ENCODE data around the gene CPZ. TPM values are rescaled to one million over a fixed set of nuclear protein-coding genes. Genes with fewer than 3 reads are reported as not detected.

CPZ gene
- total RNA-seq, 1 experiment from 2014 or later, result 37.3 TPM

GRCh38 chr4:8647094-8647570 lies 54.6 kb downstream of the CPZ start:
- Histone ChIP-seq H4K8ac (replicated peaks; ENCODE audit: insufficient read length, low read depth, low read length) (no peak overlapping the region), H3K79me2 (ENCODE audit: insufficient read depth, low read length) (no peaks in the 10 kb centered on the region), H2AFZ (ENCODE audit: low read length) (no peak overlapping the region), H4K5ac (ENCODE audit: insufficient read length, low read depth, low read length) (no peak overlapping the region), H3K4me2 (ENCODE audit: insufficient read depth, insufficient read length, low read length) (no peak overlapping the region), H3K4ac (ENCODE audit: low read depth, low read length) (no peak overlapping the region), H3K4me1 (ENCODE audit: insufficient read depth, low read length) (no peaks in the 10 kb centered on the region), H2AK5ac (ENCODE audit: insufficient read length, low read length) (no peak overlapping the region), H3K23me2 (ENCODE audit: insufficient read length, low read depth, low read length, poor library complexity, severe bottlenecking) (no peaks in the 10 kb centered on the region), H3K27me3 (ENCODE audit: insufficient read depth, low read length) (no peaks in the 10 kb centered on the region), H3K79me1 (ENCODE audit: insufficient read depth, low read depth, low read length, poor library complexity, severe bottlenecking) (no peaks in the 10 kb centered on the region), H3T11ph (ENCODE audit: low read length) (no peak overlapping the region), H3K56ac (ENCODE audit: insufficient read length, low read depth, low read length) (no peak overlapping the region), H3K14ac (ENCODE audit: insufficient read depth, low read length) (no peak overlapping the region; the same call in 1 of the 2 replicates), H3K27ac (ENCODE audit: insufficient read length, low read depth, low read length) (no peak overlapping the region), H4K91ac (ENCODE audit: insufficient read length, low read depth, low read length) (no peak overlapping the region), H3K18ac (ENCODE audit: insufficient read length, low read depth, low read length) (no peak overlapping the region), H2BK15ac (ENCODE audit: low read depth, low read length) (no peak overlapping the region), H4K20me1 (ENCODE audit: control insufficient read depth, insufficient read depth, insufficient read length) (no peaks in the 10 kb centered on the region), H2BK5ac (ENCODE audit: insufficient read length, low read length) (no peak overlapping the region), H3K9ac (ENCODE audit: extremely low read depth, insufficient read length, low read length) (no peak overlapping the region), H2BK12ac (ENCODE audit: insufficient read length, low read depth, low read length) (no peak overlapping the region), H3K23ac (ENCODE audit: insufficient read length, low read depth, low read length) (no peak overlapping the region), H2BK20ac (ENCODE audit: low read depth, low read length, poor library complexity, severe bottlenecking) (no peak overlapping the region), H3K9me3 (ENCODE audit: control insufficient read depth, low read depth, low read length) (no peaks in the 10 kb centered on the region), H2BK120ac (ENCODE audit: low read depth, low read length, poor library complexity, severe bottlenecking) (no peak overlapping the region)
- Mint-ChIP-seq H3K27ac (no peak overlapping the region), H3K9me3 (no peaks in the 10 kb centered on the region), H3K4me1 (peaks cover 0 to 8% of the 10 kb centered on the region in 2 experiments; a peak in 2 of 4 replicates), H3K27me3 (ENCODE audit: low read depth) (peaks cover 8% of the 10 kb centered on the region), H3K36me3 (ENCODE audit: insufficient read depth in 1 of 3, low read depth in 3 of 3) (no peaks in the 10 kb centered on the region; a peak in 2 of 7 replicates), H3K4me3 (no peak overlapping the region)
- WGBS (ENCODE audit: extremely low coverage, insufficient read length, low lambda C conversion rate), result no CpG with 5 or more reads among the region's 14 CpGs
- TF ChIP-seq CTCF (conservative IDR thresholded peaks at IDR 0.05), result no peak
- DNase-seq, result no peak
